HG02623 (cell line): ENCODE results near the gene BCO2.
"Not testable (repeated sequence)": the region's sequence is repeated elsewhere in the genome, so short reads cannot be mapped to it uniquely, and the experiment has no call there.

Experiments
- ATAC-seq: cut with Tn5 transposase; IDR thresholded peaks from one replicate; pipeline ENCODE4 v1.9.1; 2021; ENCODE audit warnings: moderate library complexity; ENCODE audit not compliant: unreplicated experiment

BCO2 gene, protein sequence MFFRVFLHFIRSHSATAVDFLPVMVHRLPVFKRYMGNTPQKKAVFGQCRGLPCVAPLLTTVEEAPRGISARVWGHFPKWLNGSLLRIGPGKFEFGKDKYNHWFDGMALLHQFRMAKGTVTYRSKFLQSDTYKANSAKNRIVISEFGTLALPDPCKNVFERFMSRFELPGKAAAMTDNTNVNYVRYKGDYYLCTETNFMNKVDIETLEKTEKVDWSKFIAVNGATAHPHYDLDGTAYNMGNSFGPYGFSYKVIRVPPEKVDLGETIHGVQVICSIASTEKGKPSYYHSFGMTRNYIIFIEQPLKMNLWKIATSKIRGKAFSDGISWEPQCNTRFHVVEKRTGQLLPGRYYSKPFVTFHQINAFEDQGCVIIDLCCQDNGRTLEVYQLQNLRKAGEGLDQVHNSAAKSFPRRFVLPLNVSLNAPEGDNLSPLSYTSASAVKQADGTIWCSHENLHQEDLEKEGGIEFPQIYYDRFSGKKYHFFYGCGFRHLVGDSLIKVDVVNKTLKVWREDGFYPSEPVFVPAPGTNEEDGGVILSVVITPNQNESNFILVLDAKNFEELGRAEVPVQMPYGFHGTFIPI

DNA sequence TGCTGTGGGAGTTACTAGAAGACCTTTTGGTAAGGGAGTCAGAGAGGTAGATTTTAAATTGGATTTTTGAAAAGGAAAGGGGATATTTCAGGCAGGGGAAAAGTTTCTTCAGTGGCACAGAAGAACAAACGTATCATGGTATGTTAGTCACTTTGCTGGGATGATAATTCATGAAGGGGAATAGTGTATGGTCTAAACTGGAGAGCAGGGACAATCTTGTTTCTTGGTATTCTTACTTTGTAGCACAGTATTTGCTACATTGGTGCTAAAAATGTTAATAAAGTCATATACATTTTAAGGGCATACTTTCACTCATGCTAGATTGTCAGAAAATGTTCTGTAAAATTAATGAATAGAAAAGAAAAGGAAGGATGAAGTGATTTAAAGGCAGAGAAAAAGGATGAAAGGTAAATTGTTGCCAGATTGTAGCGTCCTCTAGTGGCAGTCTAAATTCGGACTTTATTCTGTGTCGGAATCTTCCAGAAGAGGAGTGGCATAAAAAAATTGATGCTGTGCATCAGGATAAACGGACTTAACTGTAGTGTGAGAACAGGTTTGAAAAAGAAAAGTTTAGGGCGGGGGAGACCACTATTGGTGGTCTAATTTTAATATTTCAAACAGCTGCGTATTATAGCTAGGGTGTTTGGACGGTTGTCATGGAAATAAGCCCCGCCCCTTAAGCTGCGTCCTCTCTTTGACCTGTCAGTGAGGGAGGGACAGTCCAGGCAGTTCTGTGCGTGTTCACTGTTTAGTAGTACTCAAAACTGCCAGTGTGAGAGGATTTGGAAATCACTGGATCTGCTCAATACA lies at the start of gene BCO2:
TSS of gene BCO2 (plus strand) at position 724 of the 810 bp plus-strand sequence. CDS start 90 bp downstream, outside the sequence.
- ATAC-seq = no peak

DNA sequence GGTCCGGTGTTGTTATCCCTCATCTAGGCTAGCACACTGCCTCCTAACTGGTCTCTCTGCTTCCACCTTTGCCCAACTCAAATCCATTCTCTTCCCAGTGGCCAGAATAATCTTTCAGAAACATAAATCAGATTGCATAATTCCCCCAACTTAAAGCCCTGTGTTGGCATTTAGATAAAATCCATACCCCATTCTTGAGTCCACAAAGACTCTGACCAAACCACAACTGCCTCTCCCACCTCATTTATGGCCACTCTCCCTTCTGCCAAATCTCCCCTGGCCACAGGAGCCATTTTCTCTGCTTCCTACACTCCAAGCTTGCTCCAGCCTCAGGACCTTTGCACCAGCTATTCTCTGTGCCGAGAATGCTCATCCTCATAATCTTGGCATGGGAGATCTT lies 48.3 kb upstream of the BCO2 start:
- no peak for ATAC-seq

DNA sequence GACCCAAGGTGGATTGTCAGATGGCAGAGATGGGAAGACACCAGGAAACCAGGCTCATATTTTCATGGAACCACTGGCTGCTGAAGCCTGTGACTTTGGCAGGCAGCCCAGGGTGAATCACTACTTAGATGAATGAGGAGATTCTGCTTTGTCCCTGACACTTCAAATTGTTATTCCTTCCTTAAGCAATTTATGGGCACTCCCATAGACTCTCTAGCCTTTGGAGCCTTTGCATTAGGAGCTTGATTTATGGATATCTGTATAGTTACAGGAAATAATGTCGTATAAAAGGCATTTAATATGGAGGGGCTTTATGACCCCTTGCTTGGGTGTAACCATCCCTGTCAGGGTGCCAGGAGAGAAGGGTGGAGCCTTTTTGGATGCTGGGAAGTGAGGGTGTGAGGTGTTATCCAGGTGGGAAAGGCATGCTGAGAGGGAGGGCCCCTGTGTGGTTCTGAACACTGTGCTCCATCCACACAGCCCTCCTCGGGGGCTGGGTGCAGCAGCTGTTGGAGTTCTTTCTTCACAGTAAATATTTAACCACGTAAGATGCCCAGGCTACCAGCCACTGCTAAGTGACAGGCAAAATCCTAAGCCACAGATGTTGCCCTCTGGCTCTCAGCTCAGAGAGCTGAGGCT lies 46.7 kb upstream of the BCO2 start:
- no peak for ATAC-seq

DNA sequence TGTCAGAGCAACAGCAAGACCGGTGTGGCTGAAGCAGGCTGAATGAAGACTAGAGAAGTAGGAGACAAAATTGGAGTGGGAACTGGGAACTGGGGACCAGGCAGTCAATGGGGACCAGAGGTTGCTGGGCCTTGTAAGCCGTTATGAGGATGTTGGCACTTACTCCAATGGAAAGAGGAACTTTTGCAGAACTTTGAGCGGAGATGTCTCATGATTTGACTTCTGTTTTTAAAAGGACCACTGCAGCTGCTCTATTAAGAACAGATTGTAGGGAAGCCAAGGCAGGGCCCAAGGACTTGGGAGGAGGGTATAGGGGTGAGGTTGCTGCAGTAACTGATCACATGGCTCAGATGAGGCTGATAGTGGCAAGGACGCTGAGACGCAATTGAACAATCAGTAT lies 45.7 kb upstream of the BCO2 start:
- no peak for ATAC-seq

DNA sequence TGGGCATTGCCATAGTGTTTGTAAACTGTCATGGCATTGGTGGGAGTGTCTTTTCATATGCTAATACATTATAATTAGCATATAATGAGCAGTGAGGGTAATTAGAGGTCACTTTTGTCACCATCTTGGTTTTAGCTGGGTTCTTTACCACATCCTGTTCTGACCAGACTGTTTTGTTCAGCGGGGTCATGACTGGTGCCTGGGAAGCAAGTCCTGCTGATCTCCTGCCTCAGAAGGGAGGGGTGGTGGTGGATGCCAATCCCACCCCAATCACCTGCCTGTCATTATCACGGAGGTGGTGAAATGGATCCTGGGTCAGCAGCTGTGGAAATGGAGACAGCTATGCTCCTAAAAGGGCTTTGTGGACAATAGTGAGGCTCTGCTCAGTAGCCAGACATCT lies 42.6 kb upstream of the BCO2 start:
- ATAC-seq = no peak

DNA sequence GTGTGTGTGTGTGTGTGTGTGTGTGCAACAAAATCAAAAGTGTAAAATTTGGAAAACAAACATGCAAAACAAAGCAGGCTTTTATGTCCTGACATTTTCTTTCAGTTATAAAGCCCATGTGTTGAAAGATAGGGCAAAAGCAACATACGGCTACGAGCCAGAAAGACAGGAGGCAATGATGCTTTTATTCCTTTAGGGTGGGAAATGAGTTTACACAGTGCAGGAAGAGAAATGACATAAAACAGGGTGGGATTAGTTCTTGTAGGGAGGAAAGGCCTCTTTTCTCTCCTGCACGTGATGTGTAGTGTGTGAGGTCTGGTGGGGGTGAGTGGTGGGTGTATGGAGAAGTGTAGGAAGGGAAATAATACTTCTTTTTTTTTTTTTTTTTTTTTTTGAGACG lies 40.8 kb upstream of the BCO2 start:
- ATAC-seq = no peak

DNA sequence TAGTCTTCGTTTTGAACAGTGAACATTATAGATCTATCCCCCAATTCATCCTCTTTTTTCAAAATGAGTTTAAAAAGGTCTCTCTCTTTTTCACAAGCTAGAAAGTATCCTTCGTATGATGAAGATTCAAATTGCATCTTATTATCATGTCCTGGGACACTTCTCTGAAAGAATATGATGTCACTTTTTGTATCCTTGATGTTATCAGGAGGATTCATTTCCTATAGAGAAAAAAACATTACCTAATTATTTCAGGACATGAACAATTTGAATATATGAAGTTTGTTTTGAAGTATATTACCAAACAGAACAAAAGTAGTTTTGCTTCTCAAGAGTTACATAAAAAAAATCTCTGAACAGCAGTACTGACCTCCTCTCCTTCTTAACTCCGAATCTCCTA lies 31.7 kb upstream of the BCO2 start:
- no peak for ATAC-seq

DNA sequence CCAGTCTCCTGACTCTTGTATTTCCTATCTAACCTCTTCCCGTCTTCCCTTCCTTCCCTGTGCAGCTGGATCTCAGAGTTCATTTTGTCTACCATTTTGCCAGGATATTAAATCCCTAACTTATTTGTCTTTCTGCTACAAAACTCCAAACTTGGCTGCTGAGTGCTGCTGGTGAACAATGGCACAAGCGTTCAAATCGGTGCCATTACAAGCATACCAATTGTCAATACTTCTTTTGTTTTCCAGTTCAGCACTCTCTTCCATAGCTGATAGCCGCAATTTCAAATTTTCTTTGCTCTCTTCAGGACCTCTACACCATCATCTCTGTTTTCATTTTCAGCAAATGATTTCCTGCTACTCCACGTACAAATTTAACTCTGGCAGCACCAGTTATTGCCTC lies 24.8 kb upstream of the BCO2 start:
- no peak for ATAC-seq

DNA sequence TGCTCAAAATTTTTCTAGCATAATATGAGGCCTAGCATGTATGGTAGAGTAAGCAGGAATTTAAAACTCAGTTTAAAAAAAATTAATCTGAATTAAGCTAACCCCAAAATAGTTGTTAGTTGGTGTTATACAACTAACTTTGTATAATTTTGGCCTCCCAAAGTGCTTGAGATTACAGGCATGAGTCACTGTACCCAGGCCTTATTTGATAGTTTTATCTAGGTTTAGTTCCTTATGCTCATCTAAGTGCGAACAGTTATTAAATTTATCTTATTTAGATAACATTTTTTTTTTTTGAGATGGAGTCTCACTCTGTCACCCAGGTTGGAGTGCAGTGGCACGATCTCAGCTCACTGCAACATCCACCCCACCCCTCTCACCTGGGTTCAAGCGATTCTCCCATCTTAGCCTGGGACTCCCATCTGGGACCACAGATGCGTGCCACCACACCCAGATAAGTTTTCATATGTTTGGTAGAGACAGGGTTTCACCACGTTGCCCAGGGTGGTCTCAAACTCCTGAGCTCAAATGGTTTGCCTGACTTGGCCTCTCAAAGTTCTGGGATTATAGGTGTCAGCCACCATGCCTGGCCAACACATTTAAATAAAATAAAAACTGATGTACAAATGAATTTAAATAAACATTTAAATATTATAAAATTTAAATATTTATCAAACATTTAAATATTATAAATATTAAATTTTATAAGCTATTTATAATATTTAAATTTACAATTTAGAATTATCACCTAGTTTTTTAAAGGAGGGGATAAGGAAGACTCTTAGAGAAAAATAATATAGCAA lies 19.0 kb upstream of the BCO2 start:
- no peak for ATAC-seq

DNA sequence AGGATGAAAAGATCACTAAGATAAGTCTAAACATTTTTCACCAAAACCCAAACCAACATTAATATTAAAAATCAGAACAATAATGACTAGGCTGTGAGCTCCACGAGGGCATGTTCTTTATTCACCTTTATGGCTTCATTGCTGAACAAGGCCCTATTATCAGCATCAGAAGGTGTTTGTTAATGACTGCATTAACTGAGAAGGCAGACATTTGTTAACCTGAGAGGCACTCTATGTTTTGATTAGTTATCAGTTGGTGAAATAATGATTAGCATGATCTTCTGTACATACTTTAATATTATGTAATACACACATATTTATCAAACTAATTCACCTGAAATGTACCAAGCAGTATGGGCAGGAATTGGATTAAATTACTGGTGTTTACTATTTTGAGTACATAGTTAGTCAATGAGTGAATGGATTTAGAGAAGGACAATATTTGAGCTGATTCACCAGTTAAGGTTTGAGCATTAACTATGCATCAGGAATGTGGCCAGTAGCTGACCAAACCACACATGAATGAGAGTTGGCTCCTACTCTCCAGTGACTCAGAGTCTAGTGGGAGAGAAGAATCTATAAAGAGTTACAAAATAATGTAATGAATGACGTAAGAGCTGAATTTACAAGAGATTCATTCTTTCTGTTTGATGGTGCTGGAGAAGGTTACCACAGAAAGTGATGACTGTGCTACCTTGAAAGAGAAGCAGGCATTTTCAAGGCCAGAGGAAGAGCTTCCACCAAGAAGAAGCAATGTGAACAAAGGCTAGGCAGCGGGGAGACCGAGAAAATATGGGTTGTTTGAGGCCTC lies 18.2 kb upstream of the BCO2 start:
- no peak for ATAC-seq

DNA sequence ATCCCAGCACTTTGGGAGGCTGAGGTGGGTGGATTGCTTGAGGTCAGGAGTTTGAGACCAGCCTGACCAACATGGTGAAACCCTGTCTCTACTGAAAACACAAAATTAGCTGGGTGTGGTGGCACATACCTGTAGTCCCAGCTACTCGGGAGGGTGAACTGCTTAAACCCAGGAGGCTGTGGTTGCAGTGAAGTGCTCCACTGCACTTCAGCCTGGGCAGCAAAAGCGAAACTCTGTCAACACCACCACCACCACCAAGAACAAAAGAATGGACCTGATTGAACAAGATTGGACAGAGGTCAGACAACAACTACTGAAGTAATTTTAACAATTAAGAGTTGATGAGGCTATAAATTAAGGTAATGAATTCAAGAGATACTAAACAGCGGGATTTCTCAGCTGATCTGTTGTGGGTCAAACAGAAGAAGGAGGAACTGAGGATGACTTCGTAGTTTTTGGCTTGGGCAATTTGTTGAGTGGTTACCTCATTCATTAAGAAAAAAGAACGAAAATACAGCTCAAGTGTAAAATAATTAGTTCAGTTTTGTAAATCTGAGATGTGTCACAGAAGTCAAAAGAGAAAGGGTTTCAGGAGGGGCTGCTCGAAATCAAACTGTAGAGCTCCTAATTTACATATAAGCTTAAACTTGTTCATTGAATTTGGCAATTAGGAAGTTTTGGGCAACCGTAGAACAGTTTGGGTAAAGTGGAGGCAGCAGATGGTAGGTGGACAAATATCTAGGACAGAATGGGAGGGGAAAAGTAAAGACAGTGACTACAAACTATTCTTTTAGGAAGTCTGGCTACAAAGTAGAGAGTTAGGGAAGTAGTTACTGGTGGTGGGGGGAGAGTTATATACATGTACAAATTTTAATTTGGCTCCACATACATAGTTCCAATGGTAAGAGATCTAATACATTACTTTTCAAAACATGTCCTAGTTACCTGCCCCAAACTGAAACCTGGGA lies 15.9 kb upstream of the BCO2 start:
- ATAC-seq = no peak

DNA sequence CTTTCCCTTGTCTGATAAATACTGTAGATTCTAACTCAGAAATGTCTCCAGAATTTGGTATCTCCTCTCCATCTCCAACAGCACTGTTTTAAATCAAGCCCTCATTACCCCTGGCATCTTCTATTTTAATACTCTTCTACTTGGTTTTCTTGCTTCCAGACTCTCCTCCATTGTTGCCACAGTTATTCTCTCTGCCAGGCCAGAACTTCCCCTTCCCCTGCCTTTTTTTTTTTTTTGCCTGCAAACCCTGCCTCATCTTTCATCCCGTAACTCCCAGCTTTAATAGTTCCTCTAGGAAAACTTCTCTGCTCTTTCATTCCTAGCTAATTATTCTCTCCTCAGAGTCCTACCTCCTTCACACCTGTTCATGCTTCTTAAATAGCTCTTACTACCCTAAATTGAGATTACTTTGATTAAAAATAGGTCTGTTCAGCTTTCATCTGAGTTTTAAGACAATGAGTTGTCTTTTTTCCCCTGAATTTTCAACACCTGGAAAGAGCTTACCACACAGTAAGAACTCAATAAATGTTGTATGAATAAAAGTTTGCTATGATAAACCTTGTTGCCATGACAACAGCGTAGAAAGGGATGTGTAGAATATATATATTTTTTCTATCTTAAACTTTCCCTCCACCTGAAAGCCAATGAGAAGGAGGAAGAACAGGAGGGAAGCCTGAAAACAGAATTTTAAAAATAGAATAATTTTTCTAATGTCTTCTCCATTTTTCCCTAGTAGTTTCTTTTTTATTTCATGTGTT lies 15.0 kb upstream of the BCO2 start:
- no peak for ATAC-seq

DNA sequence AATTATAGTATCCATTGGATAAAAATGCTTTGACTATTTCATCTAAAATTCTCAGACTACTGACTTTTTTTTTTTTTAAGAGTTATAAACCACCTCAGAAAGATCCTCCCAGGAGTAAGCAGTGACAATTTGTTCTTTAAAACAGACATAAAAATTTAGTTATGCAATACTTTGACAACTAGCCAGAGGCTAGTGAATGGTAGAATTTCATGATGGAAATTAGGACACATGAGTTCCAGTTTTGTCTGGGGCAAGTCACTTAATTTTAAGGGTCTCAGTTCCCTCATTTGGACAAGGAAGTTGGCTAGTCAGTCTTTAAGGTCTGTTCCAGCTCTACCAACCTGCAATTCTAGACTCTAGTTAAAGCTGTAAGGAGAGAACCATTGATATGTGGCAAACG lies 14.3 kb upstream of the BCO2 start:
- no peak for ATAC-seq

DNA sequence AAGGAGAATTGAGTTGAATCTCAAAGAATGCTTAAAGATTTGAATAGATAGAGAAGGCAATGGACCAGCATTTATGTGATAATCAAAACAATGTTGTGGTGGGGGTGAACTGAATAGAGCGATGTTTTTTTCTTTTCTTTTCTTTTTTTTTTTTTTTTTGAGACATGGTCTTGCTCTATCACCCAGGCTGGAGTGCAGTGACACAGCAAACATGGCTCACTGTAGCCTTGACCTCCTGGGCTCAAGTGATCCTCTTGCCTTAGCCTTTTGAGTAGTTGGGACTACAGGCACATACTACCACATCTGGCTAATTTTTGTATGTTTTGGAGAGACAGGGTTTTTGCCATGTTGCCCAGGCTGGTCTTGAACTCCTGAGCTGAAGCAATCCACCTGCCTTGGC lies 13.1 kb upstream of the BCO2 start:
- ATAC-seq = not testable (repeated sequence)

DNA sequence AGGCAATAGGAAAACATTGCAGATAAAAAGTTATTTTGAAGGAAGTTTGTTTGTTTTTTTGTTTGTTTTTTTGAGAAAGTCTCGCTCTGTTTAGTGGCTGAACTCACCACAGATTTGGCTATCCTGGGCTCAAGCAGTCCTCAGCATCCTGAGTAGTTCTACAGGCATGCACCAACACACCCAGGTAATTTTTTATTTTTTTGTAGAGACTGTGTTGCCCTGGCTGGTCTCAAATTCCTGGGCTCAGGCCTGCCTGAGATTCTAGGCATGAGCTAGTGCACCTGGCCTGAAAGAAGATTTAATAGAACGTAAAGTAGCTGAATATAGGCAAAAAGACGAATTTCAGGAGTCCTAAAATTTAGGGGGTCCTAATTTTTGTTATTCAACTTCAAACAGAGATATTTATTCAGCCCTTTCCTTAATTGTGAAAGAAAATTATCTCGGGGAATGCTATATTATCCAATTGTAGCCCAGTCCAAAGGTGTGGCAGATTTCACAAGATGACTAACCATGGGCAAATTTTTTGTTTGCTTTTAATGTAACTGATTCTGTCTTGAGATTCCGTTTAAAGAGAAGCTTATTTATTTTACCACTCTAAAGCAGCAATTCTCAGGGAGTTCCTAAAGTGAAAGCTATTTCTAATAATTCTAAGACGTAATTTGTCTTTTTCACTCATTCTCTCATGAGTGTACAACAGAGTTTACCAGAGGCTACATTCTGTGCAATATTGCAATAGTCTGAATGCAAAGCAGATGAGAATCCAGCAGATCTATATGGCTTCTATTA lies 12.4 kb upstream of the BCO2 start:
- no peak for ATAC-seq

DNA sequence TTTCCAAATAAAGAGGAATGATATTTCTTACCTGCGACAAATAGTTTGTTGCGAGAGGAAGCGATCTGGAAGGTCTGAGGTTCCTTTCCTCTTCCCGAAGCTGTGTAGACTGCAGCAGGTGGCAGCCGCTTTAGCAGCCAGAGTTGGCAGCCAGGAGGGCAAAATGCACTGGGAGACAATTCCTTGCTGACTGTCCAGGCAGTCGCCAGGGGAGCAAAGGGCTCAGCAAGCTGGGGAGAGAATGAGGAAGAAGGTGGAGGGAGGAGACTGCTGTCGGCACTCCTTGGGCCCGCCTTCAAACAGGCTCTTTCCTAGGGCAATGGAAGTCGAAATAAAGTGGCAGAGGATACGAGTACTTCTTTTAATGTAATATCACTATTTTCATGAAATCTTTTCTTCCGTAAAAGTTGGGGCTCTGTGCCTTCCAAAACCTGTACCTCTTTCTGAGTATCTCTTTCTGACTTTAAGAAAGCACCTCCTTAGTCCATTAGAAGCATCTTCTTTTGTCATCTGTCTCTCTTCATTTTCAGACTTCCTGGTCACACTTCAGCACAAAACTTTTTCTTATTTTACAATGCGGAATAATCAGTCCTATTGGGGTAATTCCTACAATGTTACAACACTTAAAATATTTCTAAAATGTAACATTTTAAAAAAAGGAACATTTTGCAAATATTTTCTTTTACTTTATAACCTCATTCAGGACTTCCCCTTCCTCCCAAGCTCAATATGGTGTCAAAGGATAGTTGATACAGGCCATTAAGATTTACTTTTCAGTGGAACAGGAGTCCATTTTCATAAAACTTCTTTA lies 11.2 kb upstream of the BCO2 start, which contains the start of gene IL18:
TSS of gene IL18 (minus strand) at position 220 of the 811 bp plus-strand sequence. CDS start 9,041 bp downstream, outside the sequence.
- ATAC-seq = no peak
